GM21529 (cell line): ENCODE results near the gene FBLN1.

Experiments
- ATAC-seq: cut with Tn5 transposase; IDR thresholded peaks from one replicate; pipeline ENCODE4 v1.9.1; 2021; ENCODE audit not compliant: unreplicated experiment

FBLN1 gene

GRCh38 chr22:45562537-45563361 is 60.1 kb downstream of the FBLN1 start:
- no peak for ATAC-seq

GRCh38 chr22:45563362-45564040 is 60.8 kb downstream of the FBLN1 start:
- no peak for ATAC-seq

- ATAC-seq: no peak
Observed at GRCh38 chr22:45564349-45565030, 61.8 kb downstream of the FBLN1 start.

- ATAC-seq: no peak
Observed at GRCh38 chr22:45565171-45565570, 62.5 kb downstream of the FBLN1 start.

- ATAC-seq: no peak
Observed at GRCh38 chr22:45565973-45566372, 63.3 kb downstream of the FBLN1 start.

GRCh38 chr22:45568213-45568612 is 65.5 kb downstream of the FBLN1 start:
- ATAC-seq: no peak

GRCh38 chr22:45571089-45571488 is 68.4 kb downstream of the FBLN1 start:
- no peak for ATAC-seq

- ATAC-seq: no peak
Observed at GRCh38 chr22:45572444-45572843, 69.8 kb downstream of the FBLN1 start.

GRCh38 chr22:45574069-45574703 is 71.5 kb downstream of the FBLN1 start:
- no peak for ATAC-seq

- no peak for ATAC-seq
Observed at GRCh38 chr22:45575173-45575572, 72.5 kb downstream of the FBLN1 start.

GRCh38 chr22:45575607-45576272 is 73.1 kb downstream of the FBLN1 start:
- ATAC-seq: no peak

GRCh38 chr22:45576273-45576625 is 73.6 kb downstream of the FBLN1 start:
- no peak for ATAC-seq

GRCh38 chr22:45576730-45577464 is 74.2 kb downstream of the FBLN1 start:
- no peak for ATAC-seq

- ATAC-seq: no peak
Observed at GRCh38 chr22:45577746-45578523, 75.3 kb downstream of the FBLN1 start.

- ATAC-seq: no peak
Observed at GRCh38 chr22:45578524-45579147, 76.0 kb downstream of the FBLN1 start.

- no peak for ATAC-seq
Observed at GRCh38 chr22:45579306-45579705, 76.6 kb downstream of the FBLN1 start.

GRCh38 chr22:45579806-45580725 is 77.4 kb downstream of the FBLN1 start:
- no peak for ATAC-seq
